Superior temporal gyrus (tissue), 1 donor: ENCODE results near the gene FUS.
A peak's percentile ranks its signal among the peaks of the same experiment; 100 is the strongest.
"Not testable (repeated sequence)": the region's sequence is repeated elsewhere in the genome, so short reads cannot be mapped to it uniquely, and the experiment has no call there.

Source experiments
- DNase-seq: peaks from one replicate; pipeline ENCODE4 v3.0.0-alpha.2; 2016; ENCODE audit errors: extremely low spot score

FUS gene

GRCh38 chr16:31179747-31180459 is at the start of gene FUS:
Gene FUS, plus strand, starts transcription at chr16:31180139. Its CDS starts 76 bp downstream, at chr16:31180215.
- peak; percentile 95 for DNase-seq

- no peak for DNase-seq
Measured at GRCh38 chr16:31130336-31130891, 49.5 kb upstream of the FUS start.

- DNase-seq, result no peak
Measured at GRCh38 chr16:31130899-31131298, 49.0 kb upstream of the FUS start.

- DNase-seq, result no peak
Measured at GRCh38 chr16:31131416-31131815, 48.5 kb upstream of the FUS start.

GRCh38 chr16:31131841-31132271 is 48.1 kb upstream of the FUS start:
- DNase-seq, result no peak

GRCh38 chr16:31132303-31132979 is 47.5 kb upstream of the FUS start:
- no peak for DNase-seq

GRCh38 chr16:31133046-31133501 is 46.9 kb upstream of the FUS start:
- no peak for DNase-seq

GRCh38 chr16:31134091-31134571 is 45.8 kb upstream of the FUS start:
- DNase-seq, result no peak

- no peak for DNase-seq
Measured at GRCh38 chr16:31134625-31135534, 45.1 kb upstream of the FUS start.

GRCh38 chr16:31135535-31136286 is 44.2 kb upstream of the FUS start, which contains the start of gene PRSS8:
Gene PRSS8, minus strand, starts transcription at chr16:31135727. Its CDS starts 229 bp downstream, at chr16:31135498.
- DNase-seq, result no peak

GRCh38 chr16:31136287-31136662 is 43.7 kb upstream of the FUS start:
- DNase-seq, result no peak

GRCh38 chr16:31136822-31137499 is 43.0 kb upstream of the FUS start:
- not testable (repeated sequence) for DNase-seq

GRCh38 chr16:31138621-31139578 is 41.0 kb upstream of the FUS start:
- no peak for DNase-seq

GRCh38 chr16:31141071-31141469 is 38.9 kb upstream of the FUS start:
- not testable (repeated sequence) for DNase-seq

GRCh38 chr16:31141489-31142108 is 38.3 kb upstream of the FUS start:
- no peak for DNase-seq

- peak; percentile 89 for DNase-seq
Measured at GRCh38 chr16:31142109-31143010, 37.6 kb upstream of the FUS start.

- no peak for DNase-seq
Measured at GRCh38 chr16:31143011-31143693, 36.8 kb upstream of the FUS start.
